Panc1 (cell line): Measurements from ENCODE around the gene IL1RAPL1. TPM values are rescaled to one million over a fixed set of nuclear protein-coding genes. Genes with fewer than 3 reads are reported as not detected.

ENCODE experiments used
- ATAC-seq: fragments of 200-7000 bp; cut with Tn5 transposase; 2 replicates; pipeline ENCODE4 v1.9.1; 2020; ENCODE audit warnings: mild to moderate bottlenecking, moderate library complexity
- BruUV-seq: library from RNA; stranded (reverse); fragments of 400-500 nt; replicated peaks from 2 replicates; lab custom pipeline; 2021; lab: Mats Ljungman, UMichigan
- CTCF ChIA-PET: fragments of 300-600 bp; sonication (Branson Sonifier 250); formaldehyde crosslinking; loops from one replicate; lab custom pipeline; 2022; ENCODE audit warnings: antibody characterized with exemption; lab: Charles Lee
- POLR2A ChIA-PET: fragments of 300-600 bp; sonication (Branson Sonifier 250); formaldehyde crosslinking; loops from one replicate; lab custom pipeline; 2022; ENCODE audit warnings: antibody characterized with exemption; lab: Charles Lee
- DNase-seq: peaks from one replicate; pipeline ENCODE4 v3.0.0-alpha.2; 2010; ENCODE audit warnings: low read depth, low spot score
- H3K27ac ChIP-seq: 2 replicates; pipeline ENCODE4 v1.5.1; 2011; ENCODE audit warnings: mild to moderate bottlenecking, low read length, inconsistent platforms
- H3K27me3 ChIP-seq: fragments of 200-500 bp; sonication (Bioruptor generic); 2 replicates; pipeline ENCODE4 v1.6.0; 2014; ENCODE audit warnings: low read length, inconsistent platforms; ENCODE audit not compliant: control insufficient read depth, insufficient read depth
- H3K36me3 ChIP-seq: fragments of 200-500 bp; sonication (Bioruptor generic); 2 replicates; pipeline ENCODE4 v1.5.1; 2014; ENCODE audit warnings: inconsistent platforms, mild to moderate bottlenecking, low read length, moderate library complexity; ENCODE audit not compliant: control insufficient read depth, insufficient read depth
- H3K4me1 ChIP-seq: 2 replicates; pipeline ENCODE4 v1.5.1; 2011; ENCODE audit warnings: inconsistent platforms, mild to moderate bottlenecking, low read length, moderate library complexity; ENCODE audit not compliant: control insufficient read depth, insufficient read depth
- H3K4me3 ChIP-seq, 2 experiments: 2 replicates each; pipeline ENCODE4 v1.5.1; 2011 to 2012; ENCODE audit warnings: low read depth in 2 of 2, low read length in 2 of 2, mild to moderate bottlenecking in 2 of 2, inconsistent platforms in 1 of 2, moderate library complexity in 1 of 2
- H3K9me3 ChIP-seq: fragments of 200-500 bp; sonication (Bioruptor generic); 2 replicates; pipeline ENCODE4 v1.5.1; 2014; ENCODE audit warnings: low read depth, mild to moderate bottlenecking, inconsistent platforms, low read length, moderate library complexity; ENCODE audit not compliant: control insufficient read depth, insufficient read depth
- CTCF ChIP-seq: fragments of 450-650 bp; IDR thresholded peaks from 2 replicates; pipeline ENCODE4 v1.5.1; 2017; ENCODE audit warnings: mild to moderate bottlenecking
- POLR2AphosphoS5 ChIP-seq: IDR thresholded peaks from 2 replicates; pipeline ENCODE4 v1.6.1; 2012; ENCODE audit warnings: mild to moderate bottlenecking, low read depth, low read length, moderate library complexity
- SIN3A ChIP-seq: IDR thresholded peaks from 2 replicates; pipeline ENCODE4 v1.6.1; 2012; ENCODE audit warnings: low read depth, mild to moderate bottlenecking, low read length, moderate library complexity, borderline replicate concordance; ENCODE audit not compliant: insufficient read depth
- TCF7L2 ChIP-seq: IDR thresholded peaks from 2 replicates; pipeline ENCODE4 v1.6.1; 2011; ENCODE audit warnings: mild to moderate bottlenecking, low read depth, low read length, inconsistent platforms
- in situ Hi-C: cut with HindIII; loops from 2 replicates; pipeline ENCODE4 v1.10.0; 2016; ENCODE audit warnings: low sequenced_read_pairs, low pct_unique_long_range_greater_than_20kb
- intact Hi-C: fragments of 100-400 bp; cut with micrococcal nuclease; formaldehyde crosslinking; loops from one replicate; pipeline ENCODE4 v1.10.0; 2022; ENCODE audit not compliant: unreplicated experiment
- total RNA-seq: library from RNA; stranded (reverse); gene quantifications from one replicate; pipeline ENCODE4 v1.2.1, GENCODE V29; 2021; ENCODE audit not compliant: unreplicated experiment
- TF ChIP-seq, protein P1 (sequence below), 2 experiments: IDR thresholded peaks; 2 replicates each; pipeline ENCODE4 v1.6.1; 2011 to 2012; ENCODE audit warnings: low read depth in 2 of 2, control low read depth in 1 of 2, low read length in 1 of 2, mild to moderate bottlenecking in 1 of 2, moderate library complexity in 1 of 2; ENCODE audit not compliant: insufficient read depth in 1 of 2

IL1RAPL1 gene
- total RNA-seq, 1 experiment from 2014 or later: 0.59 TPM

DNA sequence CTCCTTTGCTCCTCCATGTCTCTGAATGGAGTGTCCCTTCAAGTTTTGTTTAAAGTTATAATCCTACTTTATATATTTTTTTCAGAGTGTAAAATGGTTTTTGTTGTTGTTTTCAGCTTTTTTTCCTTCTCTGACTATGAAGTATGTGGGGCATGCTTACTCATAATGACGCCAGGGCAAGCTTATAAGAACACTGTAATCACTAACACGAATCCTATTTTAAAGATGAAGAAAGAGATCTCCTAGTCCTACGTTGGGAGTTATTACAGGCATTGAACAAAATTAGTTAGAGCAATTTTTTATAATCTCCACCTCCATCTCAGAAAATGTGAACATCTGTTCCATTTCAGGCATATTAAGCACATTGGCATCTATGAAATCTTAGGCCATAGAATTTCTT lies 1360.0 kb downstream of the IL1RAPL1 start:
- TF ChIP-seq TCF7L2: no peak
- no peak for TF ChIP-seq CTCF
- no peak for TF ChIP-seq SIN3A
- TF ChIP-seq, protein P1, sequence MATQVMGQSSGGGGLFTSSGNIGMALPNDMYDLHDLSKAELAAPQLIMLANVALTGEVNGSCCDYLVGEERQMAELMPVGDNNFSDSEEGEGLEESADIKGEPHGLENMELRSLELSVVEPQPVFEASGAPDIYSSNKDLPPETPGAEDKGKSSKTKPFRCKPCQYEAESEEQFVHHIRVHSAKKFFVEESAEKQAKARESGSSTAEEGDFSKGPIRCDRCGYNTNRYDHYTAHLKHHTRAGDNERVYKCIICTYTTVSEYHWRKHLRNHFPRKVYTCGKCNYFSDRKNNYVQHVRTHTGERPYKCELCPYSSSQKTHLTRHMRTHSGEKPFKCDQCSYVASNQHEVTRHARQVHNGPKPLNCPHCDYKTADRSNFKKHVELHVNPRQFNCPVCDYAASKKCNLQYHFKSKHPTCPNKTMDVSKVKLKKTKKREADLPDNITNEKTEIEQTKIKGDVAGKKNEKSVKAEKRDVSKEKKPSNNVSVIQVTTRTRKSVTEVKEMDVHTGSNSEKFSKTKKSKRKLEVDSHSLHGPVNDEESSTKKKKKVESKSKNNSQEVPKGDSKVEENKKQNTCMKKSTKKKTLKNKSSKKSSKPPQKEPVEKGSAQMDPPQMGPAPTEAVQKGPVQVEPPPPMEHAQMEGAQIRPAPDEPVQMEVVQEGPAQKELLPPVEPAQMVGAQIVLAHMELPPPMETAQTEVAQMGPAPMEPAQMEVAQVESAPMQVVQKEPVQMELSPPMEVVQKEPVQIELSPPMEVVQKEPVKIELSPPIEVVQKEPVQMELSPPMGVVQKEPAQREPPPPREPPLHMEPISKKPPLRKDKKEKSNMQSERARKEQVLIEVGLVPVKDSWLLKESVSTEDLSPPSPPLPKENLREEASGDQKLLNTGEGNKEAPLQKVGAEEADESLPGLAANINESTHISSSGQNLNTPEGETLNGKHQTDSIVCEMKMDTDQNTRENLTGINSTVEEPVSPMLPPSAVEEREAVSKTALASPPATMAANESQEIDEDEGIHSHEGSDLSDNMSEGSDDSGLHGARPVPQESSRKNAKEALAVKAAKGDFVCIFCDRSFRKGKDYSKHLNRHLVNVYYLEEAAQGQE (IDR thresholded peaks at IDR 0.05; ENCODE audit: insufficient read depth in 1 of 2, low read depth in 2 of 2, low read length in 1 of 2): no peak
- TF ChIP-seq POLR2AphosphoS5: no peak
- ChIA-PET POLR2A (no interaction called here), CTCF (interaction anchor here (0.7 kb wide), 1 partner anchor 429 kb away, joined by 3 read pairs; no protein-coding TSS in a partner anchor)
- no peak for ATAC-seq
- Histone ChIP-seq H3K36me3 (no peaks in the 10 kb centered on the region), H3K27me3 (no peaks in the 10 kb centered on the region), H3K4me1 (no peaks in the 10 kb centered on the region), H3K9me3 (no peaks in the 10 kb centered on the region), H3K4me3 (no peak overlapping the region), H3K27ac (no peak overlapping the region)
- BruUV-seq: no TSS peak
- intact Hi-C loops: no loop called here
- DNase-seq: no peak
- in situ Hi-C loops: no loop called here

- no peak for TF ChIP-seq TCF7L2
- no peak for TF ChIP-seq SIN3A
- TF ChIP-seq CTCF: no peak
- TF ChIP-seq POLR2AphosphoS5: no peak
- TF ChIP-seq, protein P1 (IDR thresholded peaks at IDR 0.05; ENCODE audit: insufficient read depth in 1 of 2, low read depth in 2 of 2, low read length in 1 of 2): no peak
- in situ Hi-C loops (no loop called here), intact Hi-C loops (no loop called here)
- no peaks in the 10 kb centered on the region for H3K9me3 ChIP-seq
- DNase-seq (no peak), ATAC-seq (no peak)
- no peaks in the 10 kb centered on the region for H3K36me3 ChIP-seq
- H3K4me3 ChIP-seq: no peak overlapping the region
- no peaks in the 10 kb centered on the region for H3K27me3 ChIP-seq
- no peak overlapping the region for H3K27ac ChIP-seq
- CTCF ChIA-PET: no interaction called here
- no TSS peak for BruUV-seq
- POLR2A ChIA-PET: no interaction called here
- no peaks in the 10 kb centered on the region for H3K4me1 ChIP-seq
Measured at GRCh38 chrX:29948653-29949052, 1361.4 kb downstream of the IL1RAPL1 start.
